ENCODE measurements around the gene CEP350.

DNA sequence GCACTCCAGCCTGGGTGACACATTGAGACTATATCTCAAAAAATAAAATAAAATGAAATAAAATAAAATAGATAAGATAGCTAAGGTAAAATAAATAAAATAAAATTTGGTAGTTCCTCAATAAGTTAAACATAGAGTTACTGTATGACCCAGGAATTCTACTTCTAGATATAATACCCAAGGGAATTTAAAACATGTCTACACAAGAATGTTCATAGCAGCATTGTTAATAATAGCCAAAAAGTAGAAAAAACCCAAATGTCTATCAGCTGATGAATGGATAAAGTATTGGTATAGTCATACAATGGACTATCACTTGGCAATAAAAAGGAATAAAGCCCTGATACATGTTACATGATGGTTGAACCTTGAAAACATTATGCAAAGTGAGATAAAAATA, 47.8 kb downstream of the CEP350 start:
- no peak for TF ChIP-seq RAD21 (IDR thresholded peaks at IDR 0.05; ENCODE audit: low read length)
- TF ChIP-seq POLR2A (IDR thresholded peaks at IDR 0.05; ENCODE audit: low read depth, low read length): no peak
- TF ChIP-seq CTCF (conservative IDR thresholded peaks at IDR 0.05; ENCODE audit: low read depth, low read length): no peak
- no peak for TF ChIP-seq CHD1 (IDR thresholded peaks at IDR 0.05; ENCODE audit: low read depth, low read length)
- TF ChIP-seq MXI1 (IDR thresholded peaks at IDR 0.05; ENCODE audit: borderline replicate concordance, low read depth, low read length): no peak
- no peak for TF ChIP-seq CEBPB (IDR thresholded peaks at IDR 0.05; ENCODE audit: low read depth, low read length)
- no peak for TF ChIP-seq USF2 (IDR thresholded peaks at IDR 0.05; ENCODE audit: low read depth, low read length)
- TF ChIP-seq NFE2L2 (IDR thresholded peaks at IDR 0.05; ENCODE audit: low read depth, low read length): no peak
- no peak for TF ChIP-seq MAFK (IDR thresholded peaks at IDR 0.05; ENCODE audit: low read depth, low read length)
- TF ChIP-seq, protein P1, sequence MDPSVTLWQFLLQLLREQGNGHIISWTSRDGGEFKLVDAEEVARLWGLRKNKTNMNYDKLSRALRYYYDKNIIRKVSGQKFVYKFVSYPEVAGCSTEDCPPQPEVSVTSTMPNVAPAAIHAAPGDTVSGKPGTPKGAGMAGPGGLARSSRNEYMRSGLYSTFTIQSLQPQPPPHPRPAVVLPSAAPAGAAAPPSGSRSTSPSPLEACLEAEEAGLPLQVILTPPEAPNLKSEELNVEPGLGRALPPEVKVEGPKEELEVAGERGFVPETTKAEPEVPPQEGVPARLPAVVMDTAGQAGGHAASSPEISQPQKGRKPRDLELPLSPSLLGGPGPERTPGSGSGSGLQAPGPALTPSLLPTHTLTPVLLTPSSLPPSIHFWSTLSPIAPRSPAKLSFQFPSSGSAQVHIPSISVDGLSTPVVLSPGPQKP (IDR thresholded peaks at IDR 0.05; ENCODE audit: borderline replicate concordance, low read depth, low read length): no peak
- no peak for TF ChIP-seq MAZ (IDR thresholded peaks at IDR 0.05; ENCODE audit: borderline replicate concordance, low read depth, low read length)
- no peak for TF ChIP-seq SMC3 (IDR thresholded peaks at IDR 0.05; ENCODE audit: low read depth, low read length)
- no peak for TF ChIP-seq RCOR1 (IDR thresholded peaks at IDR 0.05; ENCODE audit: insufficient replicate concordance, low read length)
- TF ChIP-seq FOS (IDR thresholded peaks at IDR 0.05; ENCODE audit: low read depth, low read length): no peak
